Measurements from ENCODE around the gene FANCC.
"Not testable (repeated sequence)": the region's sequence is repeated elsewhere in the genome, so short reads cannot be mapped to it uniquely, and the experiment has no call there.

Gene FANCC

DNA sequence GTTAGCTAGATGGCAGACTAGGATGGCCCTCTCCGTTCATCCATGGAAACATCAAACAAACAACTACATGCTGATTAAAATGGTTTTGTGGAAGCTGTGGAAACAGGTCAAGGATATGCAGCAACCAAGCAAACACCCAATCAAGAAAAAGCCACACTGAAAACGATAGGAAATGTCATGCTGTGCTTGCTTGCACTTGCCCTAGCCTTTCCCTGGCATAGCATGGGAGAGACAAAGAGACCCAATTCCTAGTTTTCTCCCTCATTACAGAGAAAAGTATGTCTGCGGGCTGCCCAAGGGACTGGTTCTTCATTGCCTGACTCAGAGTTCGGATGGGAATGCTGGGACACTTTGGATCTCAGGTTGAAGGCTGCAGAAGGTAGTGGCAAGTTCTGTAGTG is 98.7 kb downstream of the FANCC start:
- H3K4me3 ChIP-seq (ENCODE audit: low read depth, low read length), result no peak overlapping the region
- no peaks in the 10 kb centered on the region for H3K9me3 ChIP-seq (ENCODE audit: control insufficient read depth, insufficient read depth, low read length)
- H3K4me1 ChIP-seq (ENCODE audit: control insufficient read depth, insufficient read depth, low read length), result peaks cover 4% of the 10 kb centered on the region
- H3K36me3 ChIP-seq (ENCODE audit: control insufficient read depth, insufficient read depth, low read length), result no peaks in the 10 kb centered on the region
- H3K9ac ChIP-seq (ENCODE audit: low read depth, low read length), result no peak overlapping the region
- no peaks in the 10 kb centered on the region for H3K27me3 ChIP-seq (ENCODE audit: control insufficient read depth, insufficient read depth, low read length)

DNA sequence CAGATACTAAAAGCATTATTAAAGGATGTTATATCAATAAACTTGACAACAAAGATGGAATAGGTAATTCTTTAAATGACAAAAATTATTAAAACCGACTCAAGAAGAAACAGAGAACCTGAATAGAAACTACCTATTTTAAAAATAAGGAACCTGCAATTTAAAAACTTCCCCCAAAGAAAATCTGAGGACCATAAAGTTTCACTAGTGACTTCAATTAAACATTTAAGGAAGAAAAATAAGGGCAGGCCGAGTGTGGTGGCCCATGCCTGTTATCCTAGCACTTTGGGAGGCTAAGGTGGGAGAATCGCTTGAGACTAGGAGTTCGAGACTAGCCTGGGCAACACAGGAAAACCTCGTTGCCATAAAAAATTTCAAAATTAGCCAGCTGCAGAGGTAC is 99.6 kb downstream of the FANCC start:
- H3K4me3 ChIP-seq (ENCODE audit: low read depth, low read length), result no peak overlapping the region
- no peaks in the 10 kb centered on the region for H3K9me3 ChIP-seq (ENCODE audit: control insufficient read depth, insufficient read depth, low read length)
- H3K27me3 ChIP-seq (ENCODE audit: control insufficient read depth, insufficient read depth, low read length), result no peaks in the 10 kb centered on the region
- H3K36me3 ChIP-seq (ENCODE audit: control insufficient read depth, insufficient read depth, low read length), result no peaks in the 10 kb centered on the region
- peaks cover 4% of the 10 kb centered on the region for H3K4me1 ChIP-seq (ENCODE audit: control insufficient read depth, insufficient read depth, low read length)
- no peak overlapping the region for H3K9ac ChIP-seq (ENCODE audit: low read depth, low read length)

DNA sequence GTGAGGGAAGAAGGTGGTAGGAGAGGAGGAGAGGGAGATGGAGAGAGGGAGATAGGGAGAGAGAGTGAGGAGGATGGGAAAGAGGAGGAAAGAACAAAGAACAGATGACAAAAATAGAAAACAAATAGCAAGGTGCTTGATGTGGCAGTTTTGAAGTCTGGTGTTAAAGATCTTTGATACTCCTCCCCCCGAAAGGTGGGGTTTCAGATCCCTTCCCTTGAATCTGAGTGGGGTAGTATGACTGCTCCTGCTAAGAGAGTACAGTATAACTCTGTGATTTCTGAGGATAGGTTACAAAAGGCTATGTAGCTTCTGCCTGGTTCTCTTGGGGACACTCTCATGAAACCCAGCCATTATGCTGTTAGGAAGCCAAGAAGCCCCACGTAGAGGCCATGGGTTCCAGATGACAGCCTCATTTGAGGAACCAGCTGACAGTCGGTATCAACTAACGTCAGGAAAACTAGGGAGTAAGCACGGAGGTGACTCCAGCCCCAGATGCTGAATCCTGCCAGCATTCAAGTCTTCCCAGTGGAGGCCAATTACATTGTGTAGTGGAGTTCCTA is 102.1 kb downstream of the FANCC start:
- H3K9ac ChIP-seq (ENCODE audit: low read depth, low read length), result no peak overlapping the region
- no peaks in the 10 kb centered on the region for H3K9me3 ChIP-seq (ENCODE audit: control insufficient read depth, insufficient read depth, low read length)
- H3K4me3 ChIP-seq (ENCODE audit: low read depth, low read length), result no peak overlapping the region
- H3K27me3 ChIP-seq (ENCODE audit: control insufficient read depth, insufficient read depth, low read length), result no peaks in the 10 kb centered on the region
- H3K4me1 ChIP-seq (ENCODE audit: control insufficient read depth, insufficient read depth, low read length), result peaks cover 4% of the 10 kb centered on the region
- H3K36me3 ChIP-seq (ENCODE audit: control insufficient read depth, insufficient read depth, low read length), result no peaks in the 10 kb centered on the region

DNA sequence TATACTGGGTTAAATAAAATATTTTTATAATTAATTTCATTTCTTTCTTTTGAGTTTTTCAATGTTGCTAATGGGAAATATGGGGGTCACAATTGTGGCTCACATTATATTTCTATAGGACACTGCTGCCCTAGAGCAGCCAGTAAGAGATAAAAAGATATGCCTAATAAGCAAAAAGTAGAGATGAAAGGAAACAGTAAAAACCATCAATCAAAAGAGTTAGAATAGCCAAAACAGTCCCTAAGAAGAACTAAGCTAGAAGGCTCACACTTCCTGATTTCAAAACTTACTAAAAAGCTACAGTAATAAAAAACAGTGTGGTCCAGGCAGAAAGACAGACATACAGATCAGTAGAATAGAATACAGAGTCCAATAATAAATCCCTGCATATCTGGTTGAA is 104.4 kb downstream of the FANCC start:
- H3K9ac ChIP-seq (ENCODE audit: low read depth, low read length), result no peak overlapping the region
- peaks cover 4% of the 10 kb centered on the region for H3K4me1 ChIP-seq (ENCODE audit: control insufficient read depth, insufficient read depth, low read length)
- H3K36me3 ChIP-seq (ENCODE audit: control insufficient read depth, insufficient read depth, low read length), result no peaks in the 10 kb centered on the region
- H3K27me3 ChIP-seq (ENCODE audit: control insufficient read depth, insufficient read depth, low read length), result no peaks in the 10 kb centered on the region
- H3K4me3 ChIP-seq (ENCODE audit: low read depth, low read length), result no peak overlapping the region
- no peaks in the 10 kb centered on the region for H3K9me3 ChIP-seq (ENCODE audit: control insufficient read depth, insufficient read depth, low read length)

DNA sequence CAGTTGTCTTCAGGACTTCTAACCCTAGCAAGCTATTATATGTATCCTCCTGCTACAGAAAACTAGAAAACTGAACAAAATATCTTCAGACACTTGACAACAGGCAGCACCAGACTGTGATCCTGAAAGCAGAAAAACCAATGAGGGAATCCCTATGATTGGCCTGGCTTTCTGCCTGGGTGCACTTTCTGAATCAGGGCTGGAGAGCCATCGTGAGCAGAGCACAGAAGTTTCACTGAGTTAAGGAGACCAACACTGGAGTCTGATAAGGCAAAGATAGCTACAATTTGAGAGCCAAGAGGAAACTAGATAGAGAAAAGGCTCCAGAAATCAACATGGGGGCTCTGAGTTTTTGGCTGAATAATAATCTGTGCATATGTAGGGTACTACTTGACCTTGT is 106.5 kb downstream of the FANCC start:
- Histone ChIP-seq H3K4me3 (ENCODE audit: low read depth, low read length) (no peak overlapping the region), H3K4me1 (ENCODE audit: control insufficient read depth, insufficient read depth, low read length) (peaks cover 4% of the 10 kb centered on the region), H3K9ac (ENCODE audit: low read depth, low read length) (no peak overlapping the region), H3K36me3 (ENCODE audit: control insufficient read depth, insufficient read depth, low read length) (no peaks in the 10 kb centered on the region), H3K27me3 (ENCODE audit: control insufficient read depth, insufficient read depth, low read length) (no peaks in the 10 kb centered on the region), H3K9me3 (ENCODE audit: control insufficient read depth, insufficient read depth, low read length) (no peaks in the 10 kb centered on the region)

DNA sequence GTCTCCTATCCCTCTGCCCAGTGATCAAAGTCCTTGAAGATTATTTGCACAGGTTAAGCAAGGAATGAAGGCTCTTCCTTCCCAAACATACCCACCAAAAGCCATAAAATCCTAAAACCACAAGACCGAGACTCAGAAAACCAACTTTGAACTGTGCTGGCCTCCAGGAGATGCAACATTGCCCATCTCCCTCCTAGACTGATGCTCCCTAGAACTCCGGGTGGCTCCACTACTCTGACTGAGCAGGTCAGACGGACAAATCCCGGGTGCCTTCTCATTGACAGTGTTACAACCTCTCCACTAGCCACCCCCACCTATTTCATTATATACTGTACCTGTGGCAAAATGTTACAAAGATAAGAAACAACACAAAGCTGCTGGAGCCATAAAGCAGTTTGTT is 110.1 kb downstream of the FANCC start:
- Histone ChIP-seq H3K9me3 (ENCODE audit: control insufficient read depth, insufficient read depth, low read length) (no peaks in the 10 kb centered on the region), H3K27me3 (ENCODE audit: control insufficient read depth, insufficient read depth, low read length) (no peaks in the 10 kb centered on the region), H3K9ac (ENCODE audit: low read depth, low read length) (no peak overlapping the region), H3K4me3 (ENCODE audit: low read depth, low read length) (no peak overlapping the region), H3K36me3 (ENCODE audit: control insufficient read depth, insufficient read depth, low read length) (no peaks in the 10 kb centered on the region), H3K4me1 (ENCODE audit: control insufficient read depth, insufficient read depth, low read length) (no peaks in the 10 kb centered on the region)

DNA sequence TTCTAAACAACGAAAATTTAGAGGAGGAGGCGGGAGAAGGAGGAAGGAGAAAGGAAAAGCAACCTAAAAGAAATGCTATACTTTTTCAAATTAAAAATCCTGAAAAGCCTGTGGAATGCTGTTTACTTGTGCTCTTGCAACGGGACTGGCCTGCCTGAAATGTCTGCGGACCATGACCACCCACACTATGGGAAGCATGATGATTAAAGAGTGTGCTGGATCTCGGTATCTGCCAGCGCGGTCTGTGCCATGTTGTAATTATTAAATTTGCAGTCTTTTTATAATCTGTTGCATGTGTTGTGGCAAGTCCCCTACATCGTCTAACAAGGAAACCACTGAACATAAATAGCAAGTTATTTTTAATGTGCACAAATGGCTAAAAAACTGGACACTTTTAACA is 111.4 kb downstream of the FANCC start:
- H3K27me3 ChIP-seq (ENCODE audit: control insufficient read depth, insufficient read depth, low read length), result no peaks in the 10 kb centered on the region
- H3K9me3 ChIP-seq (ENCODE audit: control insufficient read depth, insufficient read depth, low read length), result no peaks in the 10 kb centered on the region
- no peaks in the 10 kb centered on the region for H3K36me3 ChIP-seq (ENCODE audit: control insufficient read depth, insufficient read depth, low read length)
- no peak overlapping the region for H3K4me3 ChIP-seq (ENCODE audit: low read depth, low read length)
- no peak overlapping the region for H3K9ac ChIP-seq (ENCODE audit: low read depth, low read length)
- H3K4me1 ChIP-seq (ENCODE audit: control insufficient read depth, insufficient read depth, low read length), result peaks cover 9% of the 10 kb centered on the region

DNA sequence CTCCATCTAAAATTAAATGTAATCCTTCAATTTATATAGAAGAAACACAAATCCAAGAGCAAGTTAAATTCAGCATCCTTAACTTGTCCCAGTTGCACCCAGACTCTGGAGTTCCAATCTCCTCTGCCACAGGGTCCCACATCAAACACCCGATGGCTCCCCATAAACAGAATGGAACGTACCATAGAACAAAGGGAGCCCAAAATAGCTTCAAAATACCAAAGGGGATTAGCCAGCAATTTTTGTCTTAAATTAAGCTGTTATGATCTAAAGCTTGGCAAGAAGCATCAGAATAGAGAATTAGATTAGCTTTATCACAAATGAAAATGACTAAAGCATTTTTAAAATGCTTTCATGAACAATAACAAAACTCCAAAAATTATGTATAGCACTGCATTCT is 112.8 kb downstream of the FANCC start:
- Histone ChIP-seq H3K4me3 (ENCODE audit: low read depth, low read length) (no peak overlapping the region), H3K36me3 (ENCODE audit: control insufficient read depth, insufficient read depth, low read length) (no peaks in the 10 kb centered on the region), H3K27me3 (ENCODE audit: control insufficient read depth, insufficient read depth, low read length) (no peaks in the 10 kb centered on the region), H3K9me3 (ENCODE audit: control insufficient read depth, insufficient read depth, low read length) (no peaks in the 10 kb centered on the region), H3K9ac (ENCODE audit: low read depth, low read length) (no peak overlapping the region), H3K4me1 (ENCODE audit: control insufficient read depth, insufficient read depth, low read length) (peaks cover 9% of the 10 kb centered on the region)

DNA sequence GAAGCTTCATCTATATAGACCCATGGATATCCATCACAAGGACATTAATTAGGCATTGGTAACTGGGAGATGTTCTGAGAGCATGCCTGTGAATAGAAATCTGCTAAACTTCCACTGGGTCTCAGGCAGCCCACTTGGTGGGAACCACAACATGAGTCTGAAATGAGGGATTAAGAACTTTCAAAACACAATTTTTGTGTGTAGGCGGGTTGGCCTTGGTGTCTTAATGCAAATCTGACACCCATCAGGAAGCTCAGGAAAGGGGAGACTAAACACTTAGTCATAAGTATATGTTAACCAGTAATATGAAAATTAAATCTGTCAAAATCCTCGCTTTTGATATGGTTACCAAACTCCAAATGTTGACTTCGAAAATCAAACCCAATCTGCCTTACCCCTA is 113.2 kb downstream of the FANCC start:
- no peak overlapping the region for H3K4me3 ChIP-seq (ENCODE audit: low read depth, low read length)
- H3K27me3 ChIP-seq (ENCODE audit: control insufficient read depth, insufficient read depth, low read length), result no peaks in the 10 kb centered on the region
- no peak overlapping the region for H3K9ac ChIP-seq (ENCODE audit: low read depth, low read length)
- no peaks in the 10 kb centered on the region for H3K9me3 ChIP-seq (ENCODE audit: control insufficient read depth, insufficient read depth, low read length)
- H3K36me3 ChIP-seq (ENCODE audit: control insufficient read depth, insufficient read depth, low read length), result no peaks in the 10 kb centered on the region
- peaks cover 9% of the 10 kb centered on the region for H3K4me1 ChIP-seq (ENCODE audit: control insufficient read depth, insufficient read depth, low read length)

DNA sequence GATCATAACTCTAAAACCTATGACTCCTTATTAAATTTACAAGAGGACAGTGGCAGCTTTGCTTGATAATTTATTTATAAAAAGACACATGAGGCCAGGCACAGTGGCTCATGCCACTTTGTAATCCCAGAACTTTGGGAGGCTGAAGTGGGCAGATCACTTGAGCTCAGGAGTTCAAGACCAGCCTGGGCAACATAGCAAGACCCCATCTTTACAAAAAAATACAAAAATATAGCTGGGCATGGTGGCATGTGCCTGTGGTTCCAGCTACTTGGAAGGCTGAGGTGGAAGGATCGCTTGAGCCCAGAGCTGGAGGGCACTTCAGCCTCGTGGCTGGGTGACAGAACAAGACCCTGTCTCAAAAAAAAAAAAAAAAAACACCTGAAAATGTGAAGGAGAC is 114.5 kb downstream of the FANCC start:
- H3K27me3 ChIP-seq (ENCODE audit: control insufficient read depth, insufficient read depth, low read length); H3K4me1 ChIP-seq (ENCODE audit: control insufficient read depth, insufficient read depth, low read length); H3K9ac ChIP-seq (ENCODE audit: low read depth, low read length); H3K36me3 ChIP-seq (ENCODE audit: control insufficient read depth, insufficient read depth, low read length); H3K9me3 ChIP-seq (ENCODE audit: control insufficient read depth, insufficient read depth, low read length); H3K4me3 ChIP-seq (ENCODE audit: low read depth, low read length): not testable (repeated sequence)

DNA sequence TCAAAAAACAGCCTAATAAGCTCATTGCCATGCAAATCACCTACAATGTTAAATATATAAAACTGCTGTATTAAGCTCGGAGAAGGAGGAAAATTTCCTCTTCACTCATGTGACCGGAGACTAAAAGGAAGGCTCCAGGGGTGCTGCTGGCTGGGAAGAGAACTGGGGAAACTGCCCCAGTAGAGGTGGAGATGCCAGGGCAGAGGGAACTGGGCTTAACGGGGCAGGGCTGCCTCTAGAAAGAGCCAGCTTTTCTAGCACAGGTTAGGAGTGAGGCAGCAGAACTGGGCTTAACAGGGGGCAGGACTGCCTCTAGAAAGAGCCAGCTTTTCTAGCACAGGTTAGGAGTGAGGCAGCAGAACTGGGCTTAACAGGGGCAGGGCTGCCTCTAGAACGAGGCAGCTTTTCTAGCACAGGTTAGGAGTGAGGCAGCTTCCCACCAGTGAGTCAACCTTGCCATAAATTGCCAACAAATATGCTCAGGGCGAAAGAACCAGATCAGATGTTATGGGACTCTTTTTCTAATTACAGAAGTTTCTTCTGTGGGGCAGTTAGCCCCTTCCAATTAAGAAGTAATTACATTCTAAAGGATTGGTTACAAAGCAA is 115.3 kb downstream of the FANCC start:
- no peaks in the 10 kb centered on the region for H3K36me3 ChIP-seq (ENCODE audit: control insufficient read depth, insufficient read depth, low read length)
- peaks cover 9% of the 10 kb centered on the region for H3K4me1 ChIP-seq (ENCODE audit: control insufficient read depth, insufficient read depth, low read length)
- H3K4me3 ChIP-seq (ENCODE audit: low read depth, low read length), result no peak overlapping the region

DNA sequence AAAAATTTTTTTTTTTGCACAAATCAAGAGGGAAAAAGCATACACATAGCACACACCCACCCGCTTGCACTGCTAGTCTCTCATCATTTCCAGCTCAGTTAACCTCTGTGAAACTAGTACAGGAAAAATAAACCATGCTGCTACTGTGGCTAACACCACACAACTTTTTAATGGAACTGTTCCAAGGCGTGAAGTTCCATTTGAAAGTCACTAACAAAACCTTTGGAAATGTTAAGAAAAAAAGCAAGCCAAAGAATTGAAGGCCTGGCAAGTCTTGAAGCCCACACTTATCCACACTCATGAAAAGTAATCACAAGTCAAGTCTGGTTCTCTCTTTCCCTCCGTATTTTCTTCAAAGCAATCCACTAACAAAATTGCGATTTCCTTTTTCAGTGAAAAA is 116.3 kb downstream of the FANCC start:
- Histone ChIP-seq H3K36me3 (ENCODE audit: control insufficient read depth, insufficient read depth, low read length) (no peaks in the 10 kb centered on the region), H3K27me3 (ENCODE audit: control insufficient read depth, insufficient read depth, low read length) (no peaks in the 10 kb centered on the region), H3K4me1 (ENCODE audit: control insufficient read depth, insufficient read depth, low read length) (peaks cover 9% of the 10 kb centered on the region), H3K9ac (ENCODE audit: low read depth, low read length) (no peak overlapping the region), H3K4me3 (ENCODE audit: low read depth, low read length) (no peak overlapping the region), H3K9me3 (ENCODE audit: control insufficient read depth, insufficient read depth, low read length) (no peaks in the 10 kb centered on the region)

More for the DNA sequence above, 115.3 kb downstream of the FANCC start:
- Histone ChIP-seq H3K9me3 (ENCODE audit: control insufficient read depth, insufficient read depth, low read length) (no peaks in the 10 kb centered on the region), H3K9ac (ENCODE audit: low read depth, low read length) (no peak overlapping the region), H3K27me3 (ENCODE audit: control insufficient read depth, insufficient read depth, low read length) (no peaks in the 10 kb centered on the region)
